ENCODE measurements around the gene TH.
"Not testable (repeated sequence)": the region's sequence is repeated elsewhere in the genome, so short reads cannot be mapped to it uniquely, and the experiment has no call there.

The TH gene

GRCh38 chr11:2196970-2197770, 25.6 kb upstream of the TH start:
- TF ChIP-seq CTBP1 (IDR thresholded peaks at IDR 0.05; ENCODE audit: borderline replicate concordance) (no peak), TARDBP (IDR thresholded peaks at IDR 0.05) (no peak), LEF1 (IDR thresholded peaks at IDR 0.05; ENCODE audit: borderline replicate concordance) (no peak), FOXA1 (IDR thresholded peaks at IDR 0.05) (no peak), ELF4 (IDR thresholded peaks at IDR 0.05) (no peak), HDGF (IDR thresholded peaks at IDR 0.05; ENCODE audit: borderline replicate concordance) (no peak), ZNF384 (IDR thresholded peaks at IDR 0.05) (no peak), NFRKB (IDR thresholded peaks at IDR 0.05) (no peak), BHLHE40 (IDR thresholded peaks at IDR 0.05; ENCODE audit: borderline replicate concordance) (no peak), SP1 (IDR thresholded peaks at IDR 0.05) (no peak), FOXM1 (IDR thresholded peaks at IDR 0.05; ENCODE audit: borderline replicate concordance) (no peak)
- POLR2A ChIA-PET = no interaction called here
- DNase-seq (ENCODE audit: extremely low spot score) = peak; percentile 83
- CTCF ChIA-PET = interaction anchor here (0.7 to 2.1 kb wide), 4 partner anchors 102 to 224 kb away, joined by 3 to 8 read pairs (median 3); no protein-coding TSS in a partner anchor

DNA sequence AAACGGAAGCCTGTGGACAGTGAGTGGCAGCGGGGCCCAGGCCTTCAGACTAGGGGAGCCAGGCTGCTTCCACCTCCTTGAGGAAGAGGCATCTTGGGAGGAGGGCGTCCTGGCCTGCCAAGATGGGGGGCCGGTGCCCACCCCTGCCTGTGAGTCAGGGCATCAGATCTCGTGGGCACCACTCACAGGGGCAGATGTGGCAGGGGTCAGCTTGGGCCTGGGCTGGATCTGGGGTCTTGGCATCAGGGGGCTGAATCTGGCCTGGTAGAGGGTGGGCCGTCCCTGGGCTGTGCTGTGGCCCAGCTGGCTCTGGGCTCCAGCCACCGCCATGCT, 24.1 kb upstream of the TH start:
- no peak for DNase-seq (ENCODE audit: extremely low spot score)
- CTCF ChIA-PET = no interaction called here
- POLR2A ChIA-PET = no interaction called here
- TF ChIP-seq FOXA1 (IDR thresholded peaks at IDR 0.05) (no peak), HDGF (IDR thresholded peaks at IDR 0.05; ENCODE audit: borderline replicate concordance) (no peak), SP1 (IDR thresholded peaks at IDR 0.05) (no peak), LEF1 (IDR thresholded peaks at IDR 0.05; ENCODE audit: borderline replicate concordance) (no peak), TARDBP (IDR thresholded peaks at IDR 0.05) (no peak), ZNF384 (IDR thresholded peaks at IDR 0.05) (no peak), PKNOX1 (IDR thresholded peaks at IDR 0.05) (no peak), ARNT (IDR thresholded peaks at IDR 0.05) (no peak), CTBP1 (IDR thresholded peaks at IDR 0.05; ENCODE audit: borderline replicate concordance) (no peak), SUZ12 (IDR thresholded peaks at IDR 0.05) (no peak), FOXM1 (IDR thresholded peaks at IDR 0.05; ENCODE audit: borderline replicate concordance) (no peak), BHLHE40 (IDR thresholded peaks at IDR 0.05; ENCODE audit: borderline replicate concordance) (no peak), FOXK2 (IDR thresholded peaks at IDR 0.05) (no peak)

DNA sequence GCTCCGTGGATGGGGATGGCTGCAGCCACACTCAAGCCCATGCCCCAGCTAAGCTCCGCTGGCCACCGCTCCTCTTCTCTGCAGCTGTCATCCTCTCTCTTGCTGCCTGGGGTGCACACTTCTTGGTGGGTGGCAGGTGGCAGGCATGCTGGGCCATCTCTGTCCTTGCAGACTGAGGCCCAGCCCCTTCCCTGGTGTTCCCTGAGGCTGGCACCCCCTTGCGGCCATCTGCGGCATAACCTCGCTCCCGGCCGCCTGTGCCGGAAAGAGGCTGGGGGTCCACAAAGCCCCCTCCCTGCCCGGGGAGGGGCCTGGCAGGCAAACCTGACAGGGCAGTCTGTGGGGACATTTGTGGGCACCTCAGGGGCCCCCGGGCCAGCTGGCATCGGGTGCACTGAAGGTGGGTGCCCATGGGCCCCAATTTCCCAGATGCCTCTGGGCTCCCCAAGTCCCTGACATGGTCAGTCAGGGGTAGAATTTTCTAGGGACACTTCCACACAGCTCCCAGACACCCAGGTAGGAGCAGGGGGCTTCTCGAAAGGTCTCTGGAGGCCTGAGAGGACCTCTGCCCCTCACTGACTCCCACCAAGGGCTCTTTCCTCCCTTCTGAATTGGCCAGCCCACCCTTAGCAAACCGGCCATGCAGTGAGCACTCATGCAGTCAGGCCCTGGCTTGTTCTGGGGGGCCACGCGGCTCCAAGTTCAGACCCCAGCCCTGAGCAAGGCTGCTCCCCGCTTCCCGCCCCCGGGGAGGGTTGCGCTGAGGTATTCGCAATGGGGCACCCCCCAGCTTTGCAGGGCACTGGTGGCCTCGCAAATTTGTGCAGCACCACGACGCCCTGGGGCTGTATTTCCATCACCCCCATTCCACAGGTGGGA, 23.5 kb upstream of the TH start:
- peak; percentile 76 for DNase-seq (ENCODE audit: extremely low spot score)
- ChIA-PET CTCF (interaction anchor here (0.6 to 1.6 kb wide), 4 partner anchors 16 to 225 kb away, joined by 3 to 6 read pairs (median 3); partner anchors contain the start of gene TSSC4), POLR2A (no interaction called here)
- TF ChIP-seq HDGF (IDR thresholded peaks at IDR 0.05; ENCODE audit: borderline replicate concordance) (no peak), ZNF384 (IDR thresholded peaks at IDR 0.05) (no peak), SP1 (IDR thresholded peaks at IDR 0.05) (no peak), FOXA1 (IDR thresholded peaks at IDR 0.05) (no peak), PKNOX1 (IDR thresholded peaks at IDR 0.05) (no peak), FOXK2 (IDR thresholded peaks at IDR 0.05) (no peak), TARDBP (IDR thresholded peaks at IDR 0.05) (no peak), ARNT (IDR thresholded peaks at IDR 0.05) (no peak), SUZ12 (IDR thresholded peaks at IDR 0.05) (no peak), LEF1 (IDR thresholded peaks at IDR 0.05; ENCODE audit: borderline replicate concordance) (no peak), L3MBTL2 (conservative IDR thresholded peaks at IDR 0.05) (no peak), NFRKB (IDR thresholded peaks at IDR 0.05) (no peak), ELF4 (IDR thresholded peaks at IDR 0.05) (no peak), FOXM1 (IDR thresholded peaks at IDR 0.05; ENCODE audit: borderline replicate concordance) (no peak), CTBP1 (IDR thresholded peaks at IDR 0.05; ENCODE audit: borderline replicate concordance) (no peak), BHLHE40 (IDR thresholded peaks at IDR 0.05; ENCODE audit: borderline replicate concordance) (no peak)

- DNase-seq (ENCODE audit: extremely low spot score); POLR2A ChIA-PET: not testable (repeated sequence)
- CTCF ChIA-PET = interaction anchor here (0.6 to 1.6 kb wide), 6 partner anchors 15 to 226 kb away, joined by 3 to 6 read pairs (median 3); partner anchors contain the start of gene TSSC4
Observed at GRCh38 chr11:2193888-2194595, 22.4 kb upstream of the TH start.

- CTCF ChIA-PET = interaction anchor here (0.9 to 1.6 kb wide), 5 partner anchors 14 to 227 kb away, joined by 3 to 6 read pairs (median 3); no protein-coding TSS in a partner anchor
- no peak for DNase-seq (ENCODE audit: extremely low spot score)
- TF ChIP-seq SP1 (IDR thresholded peaks at IDR 0.05) (no peak), L3MBTL2 (conservative IDR thresholded peaks at IDR 0.05) (no peak)
- POLR2A ChIA-PET = no interaction called here
Observed at GRCh38 chr11:2193099-2193887, 21.7 kb upstream of the TH start.

All from HEK293T (cell line).